H1 (cell line): ENCODE data around the gene PLEKHN1. TPM values are rescaled to one million over a fixed set of nuclear protein-coding genes. Genes with fewer than 3 reads are reported as not detected.

ENCODE experiments used
- CTCF ChIA-PET: fragments of 300-600 bp; sonication (Branson Sonifier 250); formaldehyde crosslinking; loops from one replicate; lab custom pipeline; 2021; ENCODE audit not compliant: partially characterized antibody; lab: Charles Lee
- POLR2A ChIA-PET: fragments of 300-600 bp; sonication (Branson Sonifier 250); formaldehyde crosslinking; loops from one replicate; lab custom pipeline; 2021; ENCODE audit warnings: inconsistent platforms; ENCODE audit not compliant: partially characterized antibody; lab: Charles Lee
- DNase-seq, 2 experiments: peaks; one replicate each; pipeline versions ENCODE4 v3.0.0 to v3.0.0-alpha.2; 2010 to 2022; ENCODE audit warnings: low spot score in 2 of 2, low read depth in 1 of 2, mixed read lengths in 1 of 2
- FAIRE-seq: peaks from 2 replicates; lab custom pipeline; 2011; peaks lifted over from hg19 to GRCh38; lab: Jason Lieb, UNC
- H2AFZ ChIP-seq: 2 replicates; pipeline ENCODE4 v1.8.1; 2012; ENCODE audit warnings: low read length, inconsistent platforms
- H2AK5ac ChIP-seq: 2 replicates; pipeline ENCODE4 v1.6.1; 2013; ENCODE audit warnings: low read depth, low read length
- H2BK120ac ChIP-seq: replicated peaks from 2 replicates; pipeline ENCODE3; 2013; ENCODE audit warnings: low read depth, low read length, inconsistent platforms
- H2BK12ac ChIP-seq: 2 replicates; pipeline ENCODE4 v1.6.1; 2013; ENCODE audit warnings: low read depth, low read length
- H2BK15ac ChIP-seq: 2 replicates; pipeline ENCODE4 v1.6.1; 2013; ENCODE audit warnings: low read length
- H2BK20ac ChIP-seq: 2 replicates; pipeline ENCODE4 v1.6.1; 2013; ENCODE audit warnings: low read length
- H2BK5ac ChIP-seq: 2 replicates; pipeline ENCODE4 v1.6.1; 2013; ENCODE audit warnings: low read depth, low read length
- H3K14ac ChIP-seq: 2 replicates; pipeline ENCODE4 v1.6.1; 2013; ENCODE audit warnings: inconsistent platforms; ENCODE audit not compliant: insufficient read length
- H3K18ac ChIP-seq: 2 replicates; pipeline ENCODE4 v1.6.1; 2013; ENCODE audit warnings: low read length; ENCODE audit errors: extremely low read depth
- H3K23ac ChIP-seq: 2 replicates; pipeline ENCODE4 v1.6.1; 2013; ENCODE audit warnings: inconsistent platforms; ENCODE audit not compliant: insufficient read length
- H3K23me2 ChIP-seq: 2 replicates; pipeline ENCODE4 v1.6.1; 2013; ENCODE audit warnings: low read depth, low read length
- H3K27ac ChIP-seq: 2 replicates; pipeline ENCODE4 v1.6.1; 2011; ENCODE audit warnings: low read depth, low read length, inconsistent platforms
- H3K27me3 ChIP-seq, 4 experiments: replicated peaks in 1 of 4; 1 replicate in 1 of 4; 2 replicates in 3 of 4; pipeline versions ENCODE4 v1.6.1 to v1.8.1; 2011 to 2013; ENCODE audit warnings: low read length in 3 of 4, mild to moderate bottlenecking in 3 of 4, inconsistent platforms in 2 of 4, mixed read lengths in 2 of 4, moderate library complexity in 1 of 4; ENCODE audit not compliant: control insufficient read depth in 3 of 4, insufficient read depth in 3 of 4; ENCODE audit errors: extremely low read depth in 1 of 4
- H3K36me3 ChIP-seq, 4 experiments: 2 replicates each; pipeline versions ENCODE4 v1.6.1 to v1.8.1; 2011 to 2013; ENCODE audit warnings: mild to moderate bottlenecking in 4 of 4, low read length in 3 of 4, moderate library complexity in 2 of 4, control low read depth in 1 of 4, inconsistent platforms in 1 of 4; ENCODE audit not compliant: insufficient read depth in 4 of 4, control insufficient read depth in 2 of 4
- H3K4ac ChIP-seq: replicated peaks from 2 replicates; pipeline ENCODE3; 2013; ENCODE audit warnings: low read length, low read depth, mixed read lengths, inconsistent platforms; ENCODE audit not compliant: insufficient read length
- H3K4me1 ChIP-seq, 4 experiments: replicated peaks in 1 of 4; 1 replicate in 1 of 4; 2 replicates in 3 of 4; pipeline versions ENCODE4 v1.6.1 to v1.8.1; 2011 to 2013; ENCODE audit warnings: low read length in 3 of 4, inconsistent platforms in 2 of 4, mixed read lengths in 1 of 4; ENCODE audit not compliant: insufficient read depth in 4 of 4, control insufficient read depth in 3 of 4
- H3K4me2 ChIP-seq, 2 experiments: 2 replicates each; pipeline versions ENCODE4 v1.6.1 to v1.8.1; 2011 to 2013; ENCODE audit warnings: low read depth in 2 of 2, low read length in 2 of 2, control low read depth in 1 of 2, inconsistent platforms in 1 of 2, mild to moderate bottlenecking in 1 of 2; ENCODE audit not compliant: insufficient read depth in 1 of 2
- H3K4me3 ChIP-seq, 4 experiments: fragments of 200-600, 300-600 bp in 1 of 4; sonication (generic), shearing (Covaris generic), sonication (Bioruptor Twin) in 1 of 4; 2 replicates each; pipeline versions ENCODE4 v1.5.1 to v1.8.1; 2011 to 2016; ENCODE audit warnings: low read length in 4 of 4, low read depth in 3 of 4, control low read depth in 2 of 4, inconsistent platforms in 2 of 4, mild to moderate bottlenecking in 2 of 4, mixed read lengths in 1 of 4, moderate library complexity in 1 of 4; ENCODE audit not compliant: insufficient read depth in 2 of 4; ENCODE audit errors: extremely low read depth in 1 of 4
- H3K56ac ChIP-seq: replicated peaks from 2 replicates; pipeline ENCODE3; 2013; ENCODE audit warnings: low read depth, mild to moderate bottlenecking, mixed read lengths, low read length, inconsistent platforms; ENCODE audit not compliant: insufficient read length
- H3K79me1 ChIP-seq: 2 replicates; pipeline ENCODE4 v1.6.1; 2013; ENCODE audit warnings: low read depth, low read length, control low read depth
- H3K79me2 ChIP-seq, 2 experiments: 2 replicates each; pipeline versions ENCODE4 v1.6.1 to v1.8.1; 2012 to 2013; ENCODE audit warnings: low read length in 2 of 2, mild to moderate bottlenecking in 2 of 2, inconsistent platforms in 1 of 2; ENCODE audit not compliant: insufficient read depth in 2 of 2, control insufficient read depth in 1 of 2
- H3K9ac ChIP-seq, 4 experiments: replicated peaks in 1 of 4; 1 replicate in 1 of 4; 2 replicates in 3 of 4; pipeline versions ENCODE4 v1.6.1 to v1.8.1; 2011 to 2013; ENCODE audit warnings: low read depth in 3 of 4, low read length in 3 of 4, control low read depth in 2 of 4, mild to moderate bottlenecking in 2 of 4, moderate library complexity in 2 of 4, inconsistent platforms in 1 of 4; ENCODE audit errors: extremely low read depth in 1 of 4
- H3K9me3 ChIP-seq, 2 experiments: 2 replicates each; pipeline versions ENCODE4 v1.6.1 to v1.8.1; 2012 to 2013; ENCODE audit warnings: mild to moderate bottlenecking in 2 of 2, moderate library complexity in 2 of 2, control low read depth in 1 of 2, inconsistent platforms in 1 of 2, low read depth in 1 of 2, low read length in 1 of 2, mixed read lengths in 1 of 2; ENCODE audit not compliant: insufficient read depth in 2 of 2
- H4K20me1 ChIP-seq, 2 experiments: replicated peaks in 1 of 2; 2 replicates each; pipeline versions ENCODE3 to v1.8.1; 2011 to 2013; ENCODE audit warnings: inconsistent platforms in 2 of 2, low read length in 2 of 2, mild to moderate bottlenecking in 1 of 2; ENCODE audit not compliant: insufficient read depth in 2 of 2, control insufficient read depth in 1 of 2
- H4K5ac ChIP-seq: 2 replicates; pipeline ENCODE4 v1.6.1; 2013; ENCODE audit warnings: low read length, low read depth, mixed read lengths, inconsistent platforms; ENCODE audit not compliant: insufficient read length
- H4K8ac ChIP-seq: 2 replicates; pipeline ENCODE4 v1.8.0; 2013; ENCODE audit warnings: mild to moderate bottlenecking, moderate library complexity, low read length, inconsistent platforms; ENCODE audit not compliant: insufficient read depth; ENCODE audit errors: extremely low read depth
- H4K91ac ChIP-seq: replicated peaks from 2 replicates; pipeline ENCODE3; 2013; ENCODE audit warnings: low read length, mixed read lengths, inconsistent platforms; ENCODE audit not compliant: insufficient read length
- WGBS, 2 experiments: shearing (Covaris generic) in 1 of 2; methylation state at CpG; one replicate each; pipeline versions ENCODE4 v1.1.6 to v1.1.7; 2013 to 2015; ENCODE audit warnings: low lambda C conversion rate in 2 of 2, mixed read lengths in 2 of 2, inconsistent platforms in 1 of 2, low coverage in 1 of 2, missing lambda C conversion rate in 1 of 2; ENCODE audit not compliant: insufficient replicate concordance in 2 of 2, insufficient coverage in 1 of 2, insufficient read length in 1 of 2; ENCODE audit errors: extremely low coverage in 1 of 2, missing lambda C conversion rate in 1 of 2; 5-methylcytosine and 5-hydroxymethylcytosine counted together
- polyA plus RNA-seq, 7 experiments: library from polyadenylated mRNA; depleted of rRNA in 3 of 7; stranded (reverse) in 5 of 7; unstranded in 2 of 7; fragments of >200 nt in 5 of 7; fragments of 200-250 nt in 2 of 7; gene quantifications; 1 replicate in 5 of 7; 2 replicates in 1 of 7; 4 replicates in 1 of 7; pipeline versions ENCODE4 v1.2.1 to v1.2.3, GENCODE V29; 2011 to 2013; ENCODE audit warnings: missing spikeins in 2 of 7, mixed read lengths in 2 of 7
- total RNA-seq: library from RNA; stranded (reverse); fragmentation: NEBNext Ultra II Directional; extraction: Animal tissue kit (Norgen Biotek cat#: 25700); gene quantifications from 2 replicates; pipeline ENCODE4 v1.2.1, GENCODE V29; 2021

Gene PLEKHN1
- total and polyA plus RNA-seq, 2 of the 8 experiments (the other 6 are each of a cell fraction or from before 2014, with no cell fraction given) = 0.39 to 1.5 TPM

DNA sequence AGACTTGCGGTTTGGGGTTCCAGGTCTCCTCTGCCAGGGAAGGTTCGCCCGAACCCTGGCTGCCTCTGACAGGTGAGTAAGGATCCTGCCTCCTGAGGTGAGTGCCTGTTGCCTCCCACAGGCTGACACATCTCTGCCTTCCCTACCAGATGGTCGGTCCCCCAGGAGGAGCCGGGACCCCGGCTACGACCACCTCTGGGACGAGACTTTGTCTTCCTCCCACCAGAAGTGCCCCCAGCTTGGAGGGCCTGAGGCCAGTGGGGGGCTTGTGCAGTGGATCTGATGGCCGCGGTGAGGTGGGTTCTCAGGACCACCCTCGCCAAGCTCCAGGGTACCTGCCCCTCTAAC is 8.0 kb downstream of the PLEKHN1 start:
- no peak for FAIRE-seq
- CTCF ChIA-PET = interaction anchor here (0.9 to 7.0 kb wide), 3 partner anchors 9 to 89 kb away, joined by 3 to 53 read pairs (median 6); partner anchors contain the start of gene PERM1
- POLR2A ChIA-PET = no interaction called here

More for the DNA sequence above, 8.0 kb downstream of the PLEKHN1 start:
- Histone ChIP-seq H3K4me1 (peaks cover 0 to 15% (median 5%) of the 10 kb centered on the region in 4 experiments; a peak in 4 of 7 replicates), H3K4me3 (no peak overlapping the region), H3K18ac (no peak overlapping the region), H3K79me2 (peaks cover 0 to 3% of the 10 kb centered on the region in 2 experiments; a peak in 1 of 4 replicates), H3K23me2 (peaks cover 5% of the 10 kb centered on the region; the same call in 1 of the 2 replicates), H2AFZ (no peak overlapping the region), H3K56ac (no peak overlapping the region), H2BK120ac (no peak overlapping the region), H2BK15ac (no peak overlapping the region), H3K4me2 (no peak overlapping the region), H2BK20ac (no peak overlapping the region), H4K8ac (no peak overlapping the region), H3K9me3 (no peaks in the 10 kb centered on the region), H3K9ac (no peak overlapping the region), H3K27me3 (peaks cover 0 to 32% (median 18%) of the 10 kb centered on the region in 4 experiments; a peak in 5 of 7 replicates), H2BK5ac (no peak overlapping the region), H4K20me1 (peaks cover 0 to 11% of the 10 kb centered on the region in 2 experiments), H2BK12ac (no peak overlapping the region), H3K23ac (no peak overlapping the region), H3K14ac (no peak overlapping the region), H4K5ac (no peak overlapping the region), H3K4ac (no peak overlapping the region), H2AK5ac (no peak overlapping the region), H3K27ac (no peak overlapping the region), H3K79me1 (no peaks in the 10 kb centered on the region), H4K91ac (no peak overlapping the region), H3K36me3 (no peaks in the 10 kb centered on the region)
- WGBS, 2 experiments = 90% methylated on average over 7 of the region's 11 CpGs; no CpG with 5 or more reads in 1 of the 2 experiments
- no peak for DNase-seq
